KMS-11 (cell line): ENCODE measurements around the gene PRRC2B.
"Not testable (repeated sequence)": the region's sequence is repeated elsewhere in the genome, so short reads cannot be mapped to it uniquely, and the experiment has no call there.

Source experiments
- H2AFZ ChIP-seq: fragments of 200-600 bp; sonication (generic); 2 replicates; pipeline ENCODE4 v1.6.1; 2016; ENCODE audit warnings: antibody characterized with exemption, mixed run types, low read depth
- H3K27ac ChIP-seq: fragments of 200-600 bp; sonication (generic); 2 replicates; pipeline ENCODE4 v1.6.1; 2016; ENCODE audit warnings: mild to moderate bottlenecking, mixed run types
- H3K27me3 ChIP-seq: fragments of 200-600 bp; sonication (generic); 2 replicates; pipeline ENCODE4 v1.6.1; 2017; ENCODE audit warnings: mild to moderate bottlenecking, low read depth, mixed run types, moderate library complexity; ENCODE audit not compliant: insufficient read depth
- H3K36me3 ChIP-seq: fragments of 200-600 bp; sonication (generic); 2 replicates; pipeline ENCODE4 v1.6.1; 2017; ENCODE audit warnings: mild to moderate bottlenecking, mixed run types; ENCODE audit not compliant: insufficient read depth
- H3K4me1 ChIP-seq: fragments of 200-600 bp; sonication (generic); 2 replicates; pipeline ENCODE4 v1.6.1; 2016; ENCODE audit warnings: mild to moderate bottlenecking, low read depth, mixed run types; ENCODE audit not compliant: poor library complexity, severe bottlenecking
- H3K4me2 ChIP-seq: fragments of 200-600 bp; sonication (generic); 2 replicates; pipeline ENCODE4 v1.7.0; 2016; ENCODE audit warnings: mild to moderate bottlenecking, mixed run types
- H3K4me3 ChIP-seq: fragments of 200-600 bp; sonication (generic); IDR thresholded peaks from 2 replicates; pipeline ENCODE4 v1.6.1; 2017; ENCODE audit warnings: low read depth, low read length, mixed read lengths; ENCODE audit not compliant: insufficient read depth
- H3K79me2 ChIP-seq: fragments of 200-600 bp; sonication (generic); 2 replicates; pipeline ENCODE4 v1.6.1; 2016; ENCODE audit warnings: low read depth, mixed run types; ENCODE audit not compliant: insufficient read depth
- H3K9ac ChIP-seq: fragments of 200-600 bp; sonication (generic); 2 replicates; pipeline ENCODE4 v1.6.1; 2016; ENCODE audit warnings: mild to moderate bottlenecking, mixed run types
- H4K20me1 ChIP-seq: fragments of 200-600 bp; sonication (generic); 2 replicates; pipeline ENCODE4 v1.6.1; 2016; ENCODE audit warnings: mild to moderate bottlenecking, mixed run types; ENCODE audit not compliant: insufficient read depth
- CTCF ChIP-seq: fragments of 200-600 bp; sonication (generic); conservative IDR thresholded peaks from 2 replicates; pipeline ENCODE4 v1.6.1; 2017; ENCODE audit warnings: low read depth, mild to moderate bottlenecking, antibody characterized with exemption, low read length, moderate library complexity, mixed read lengths

The PRRC2B gene

GRCh38 chr9:131545786-131546335 lies 152.0 kb downstream of the PRRC2B start:
- no peak for TF ChIP-seq CTCF
- Histone ChIP-seq H3K27ac (no peak overlapping the region), H2AFZ (no peak overlapping the region), H3K4me2 (no peak overlapping the region), H3K27me3 (peaks cover 9% of the 10 kb centered on the region; the same call in 1 of the 2 replicates), H3K4me3 (no peak overlapping the region), H3K36me3 (no peaks in the 10 kb centered on the region), H3K4me1 (no peaks in the 10 kb centered on the region), H4K20me1 (no peaks in the 10 kb centered on the region), H3K9ac (no peak overlapping the region), H3K79me2 (no peaks in the 10 kb centered on the region)

- H2AFZ ChIP-seq = no peak overlapping the region
- no peak overlapping the region for H3K9ac ChIP-seq
- TF ChIP-seq CTCF = no peak
- H3K27ac ChIP-seq = no peak overlapping the region
- no peaks in the 10 kb centered on the region for H3K36me3 ChIP-seq
- H3K4me2 ChIP-seq = no peak overlapping the region
- H4K20me1 ChIP-seq = no peaks in the 10 kb centered on the region
- no peak overlapping the region for H3K4me3 ChIP-seq
- H3K27me3 ChIP-seq = peaks cover 9% of the 10 kb centered on the region; the same call in 1 of the 2 replicates
- no peaks in the 10 kb centered on the region for H3K4me1 ChIP-seq
- no peaks in the 10 kb centered on the region for H3K79me2 ChIP-seq
Observed at GRCh38 chr9:131546336-131547084, 152.6 kb downstream of the PRRC2B start.

- H3K9ac ChIP-seq, H3K4me2 ChIP-seq, H3K4me3 ChIP-seq, H2AFZ ChIP-seq, H4K20me1 ChIP-seq, H3K27me3 ChIP-seq, H3K79me2 ChIP-seq, H3K4me1 ChIP-seq, H3K27ac ChIP-seq, H3K36me3 ChIP-seq: not testable (repeated sequence)
Observed at GRCh38 chr9:131549186-131549585, 155.3 kb downstream of the PRRC2B start.
